ENCODE measurements around the gene ADAM17. TPM values are rescaled to one million over a fixed set of nuclear protein-coding genes. Genes with fewer than 3 reads are reported as not detected.

The ADAM17 gene
- total and polyA plus RNA-seq, 2 of the 8 experiments (the other 6 are each of a cell fraction or from before 2014, with no cell fraction given), result 6.5 to 23.5 TPM

GRCh38 chr2:9548506-9548905 is 7.1 kb downstream of the ADAM17 start:
- H3K56ac ChIP-seq (replicated peaks; ENCODE audit: insufficient read length, low read depth, low read length), result no peak overlapping the region
- no peaks in the 10 kb centered on the region; the same call in 1 of the 2 replicates for H3K23me2 ChIP-seq (ENCODE audit: low read depth, low read length)
- peaks cover 14 to 84% of the 10 kb centered on the region in 2 experiments for H3K79me2 ChIP-seq (ENCODE audit: control insufficient read depth in 1 of 2, insufficient read depth in 2 of 2, low read length in 2 of 2)
- no peak overlapping the region for H3K4me2 ChIP-seq (ENCODE audit: insufficient read depth in 1 of 2, low read depth in 2 of 2, low read length in 2 of 2)
- FAIRE-seq (no peak), DNase-seq (ENCODE audit: low read depth in 1 of 2, low spot score in 2 of 2) (no peak)
- H2BK5ac ChIP-seq (ENCODE audit: low read depth, low read length), result no peak overlapping the region
- no peaks in the 10 kb centered on the region for H3K27me3 ChIP-seq (replicated peaks in 1 of 4; ENCODE audit: control insufficient read depth in 3 of 4, extremely low read depth in 1 of 4, insufficient read depth in 3 of 4, low read length in 3 of 4)
- H3K79me1 ChIP-seq (ENCODE audit: low read depth, low read length), result peaks cover 2% of the 10 kb centered on the region
- no peak overlapping the region for H3K9ac ChIP-seq (replicated peaks in 1 of 4; ENCODE audit: extremely low read depth in 1 of 4, low read depth in 3 of 4, low read length in 3 of 4)
- H3K4me1 ChIP-seq (replicated peaks in 1 of 4; ENCODE audit: control insufficient read depth in 3 of 4, insufficient read depth in 4 of 4, low read length in 3 of 4), result peaks cover 1 to 5% (median 4%) of the 10 kb centered on the region in 4 experiments; a peak in 4 of 7 replicates
- H3K14ac ChIP-seq (ENCODE audit: insufficient read length), result no peak overlapping the region
- no peak overlapping the region for H2AFZ ChIP-seq (ENCODE audit: low read length)
- no peak overlapping the region for H2BK15ac ChIP-seq (ENCODE audit: low read length)
- POLR2A ChIA-PET (ENCODE audit: partially characterized antibody), result no interaction called here
- H3K9me3 ChIP-seq (ENCODE audit: insufficient read depth in 2 of 2, low read depth in 1 of 2, low read length in 1 of 2), result no peaks in the 10 kb centered on the region
- H3K36me3 ChIP-seq (ENCODE audit: control insufficient read depth in 2 of 4, insufficient read depth in 4 of 4, low read length in 3 of 4), result no peaks in the 10 kb centered on the region
- no peak overlapping the region for H4K8ac ChIP-seq (ENCODE audit: extremely low read depth, insufficient read depth, low read length)
- H2BK120ac ChIP-seq (replicated peaks; ENCODE audit: low read depth, low read length), result no peak overlapping the region
- H3K18ac ChIP-seq (ENCODE audit: extremely low read depth, low read length), result no peak overlapping the region
- no peak overlapping the region for H3K27ac ChIP-seq (ENCODE audit: low read depth, low read length)
- 85% methylated on average over 2 of the region's 2 CpGs; no CpG with 5 or more reads in 1 of the 2 experiments for WGBS, 2 experiments (ENCODE audit: extremely low coverage in 1 of 2, insufficient coverage in 1 of 2, insufficient read length in 1 of 2, insufficient replicate concordance in 2 of 2, low coverage in 1 of 2, low lambda C conversion rate in 2 of 2, missing lambda C conversion rate in 1 of 2)
- no peak overlapping the region for H3K4me3 ChIP-seq (ENCODE audit: extremely low read depth in 1 of 4, insufficient read depth in 2 of 4, low read depth in 3 of 4, low read length in 4 of 4)
- no peak overlapping the region for H4K5ac ChIP-seq (ENCODE audit: insufficient read length, low read depth, low read length)
- CTCF ChIA-PET (ENCODE audit: partially characterized antibody), result no interaction called here
- no peak overlapping the region for H2AK5ac ChIP-seq (ENCODE audit: low read depth, low read length)
- H2BK20ac ChIP-seq (ENCODE audit: low read length), result no peak overlapping the region
- no peak overlapping the region for H4K91ac ChIP-seq (replicated peaks; ENCODE audit: insufficient read length, low read length)
- no peak overlapping the region for H3K23ac ChIP-seq (ENCODE audit: insufficient read length)
- H3K4ac ChIP-seq (replicated peaks; ENCODE audit: insufficient read length, low read depth, low read length), result no peak overlapping the region
- H2BK12ac ChIP-seq (ENCODE audit: low read depth, low read length), result no peak overlapping the region
- peaks cover 5 to 10% of the 10 kb centered on the region in 2 experiments for H4K20me1 ChIP-seq (replicated peaks in 1 of 2; ENCODE audit: control insufficient read depth in 1 of 2, insufficient read depth in 2 of 2, low read length in 2 of 2)
- TF ChIP-seq SP4 (IDR thresholded peaks at IDR 0.05; ENCODE audit: low read length) (no peak), ZNF274 (IDR thresholded peaks at IDR 0.05; ENCODE audit: borderline replicate concordance, extremely low read depth, low read length) (no peak), HDAC2 (IDR thresholded peaks at IDR 0.05; ENCODE audit: borderline replicate concordance in 1 of 2, low read depth in 2 of 2, low read length in 2 of 2) (no peak), CTCF (IDR thresholded peaks at IDR 0.05; ENCODE audit: control extremely low read depth in 1 of 3, insufficient read depth in 1 of 3, low read depth in 1 of 3, low read length in 3 of 3) (no peak), JUN (IDR thresholded peaks at IDR 0.05; ENCODE audit: low read depth, low read length) (no peak), EZH2 (IDR thresholded peaks at IDR 0.05; ENCODE audit: low read depth, low read length, severe bottlenecking) (no peak), RNF2 (IDR thresholded peaks at IDR 0.05; ENCODE audit: borderline replicate concordance, low read depth, low read length, missing control alignments, poor library complexity, severe bottlenecking) (no peak), SRF (IDR thresholded peaks at IDR 0.05; ENCODE audit: low read depth, low read length) (no peak), POLR2AphosphoS5 (IDR thresholded peaks at IDR 0.05; ENCODE audit: low read depth, low read length) (no peak), RXRA (IDR thresholded peaks at IDR 0.05; ENCODE audit: insufficient read depth, low read depth, low read length) (no peak), KDM4A (IDR thresholded peaks at IDR 0.05; ENCODE audit: low read depth, low read length, severe bottlenecking) (no peak)

Data from H1 (cell line).